Spleen (tissue), 11 donors: ENCODE data around the gene CACNA1D. TPM values are rescaled to one million over a fixed set of nuclear protein-coding genes. Genes with fewer than 3 reads are reported as not detected.

ENCODE experiments used
- DNase-seq: peaks from one replicate; pipeline ENCODE4 v3.0.0-alpha.2; 2020
- H3K27ac ChIP-seq, 8 donors: fragments of 200-600 bp; sonication (generic) in 7 of 8; 1 replicate in 4 of 8; 2 replicates in 4 of 8; pipeline versions ENCODE4 v1.5.0 to v1.8.0; 2016 to 2021; ENCODE audit warnings: inconsistent platforms in 4 of 8, mild to moderate bottlenecking in 4 of 8, moderate library complexity in 1 of 8
- H3K27me3 ChIP-seq, 7 donors: fragments of 200-600 bp; sonication (generic) in 6 of 7; replicated peaks in 1 of 7; 1 replicate in 4 of 7; 2 replicates in 3 of 7; pipeline versions ENCODE4 v1.5.0 to v1.8.0; 2016 to 2021; ENCODE audit warnings: inconsistent platforms in 3 of 7, mild to moderate bottlenecking in 1 of 7
- H3K36me3 ChIP-seq, 6 donors: fragments of 200-600 bp; sonication (generic) in 5 of 6; 1 replicate in 4 of 6; 2 replicates in 2 of 6; pipeline versions ENCODE4 v1.5.0 to v1.8.0; 2016 to 2021; ENCODE audit warnings: inconsistent platforms in 2 of 6
- H3K4me1 ChIP-seq, 6 donors: fragments of 200-600 bp; sonication (generic) in 5 of 6; 1 replicate in 3 of 6; 2 replicates in 3 of 6; pipeline versions ENCODE4 v1.5.0 to v1.8.0; 2016 to 2021; ENCODE audit warnings: inconsistent platforms in 3 of 6
- H3K4me3 ChIP-seq, 8 donors: fragments of 200-600 bp; sonication (generic) in 7 of 8; 1 replicate in 4 of 8; 2 replicates in 4 of 8; pipeline versions ENCODE4 v1.5.0 to v1.8.0; 2016 to 2021; ENCODE audit warnings: inconsistent platforms in 4 of 8, mild to moderate bottlenecking in 4 of 8, moderate library complexity in 2 of 8
- H3K9me3 ChIP-seq, 8 donors: fragments of 200-600 bp; sonication (generic) in 7 of 8; 1 replicate in 4 of 8; 2 replicates in 4 of 8; pipeline versions ENCODE4 v1.5.0 to v1.8.0; 2016 to 2021; ENCODE audit warnings: inconsistent platforms in 4 of 8
- POLR2A ChIP-seq, 3 donors: fragments of 450-650 bp; IDR thresholded peaks; one replicate each; pipeline ENCODE4 v1.5.1; 2017; ENCODE audit warnings: antibody characterized with exemption in 3 of 3, mild to moderate bottlenecking in 1 of 3
- POLR2AphosphoS5 ChIP-seq, 3 donors: sonication (generic); formaldehyde crosslinking; IDR thresholded peaks; one replicate each; pipeline ENCODE4 v1.5.1; 2017; ENCODE audit warnings: antibody characterized with exemption in 3 of 3
- WGBS, 5 donors: extraction: QIAGEN DNeasy Blood & Tissue Kit in 3 of 5; methylation state at CpG; one replicate each; pipeline versions ENCODE4 v1.1.5 to v1.1.7; 2013 to 2018; 5-methylcytosine and 5-hydroxymethylcytosine counted together
- intact Hi-C: fragments of 100-400 bp; cut with DNase I; formaldehyde crosslinking; loops from one replicate; pipeline ENCODE4 v1.15.0; 2023; ENCODE audit warnings: low total_unique reads
- polyA plus RNA-seq, 3 donors: library from polyadenylated mRNA; stranded (reverse); fragments of 200-250 nt; gene quantifications; one replicate each; pipeline ENCODE4 v1.2.1, GENCODE V29; 2013
- total RNA-seq, 7 donors: library from RNA; depleted of rRNA in 3 of 7; stranded (reverse); fragments of >200 nt in 3 of 7; fragmentation: NEBNext Ultra II Directional in 4 of 7; extraction: Animal tissue kit (Norgen Biotek cat#: 25700) in 4 of 7; gene quantifications; one replicate each; pipeline versions ENCODE4 v1.1.0 to v1.2.1, GENCODE V29; 2016 to 2021
- TF ChIP-seq, protein P1 (sequence below), 11 experiments: fragments of 200-600 bp in 7 of 11; fragments of 450-650 bp in 4 of 11; sonication (generic) in 4 of 11; IDR thresholded peaks in 8 of 11; conservative IDR thresholded peaks in 3 of 11; 1 replicate in 7 of 11; 2 replicates in 4 of 11; pipeline versions ENCODE4 v1.4.0 to v1.8.0; 2016 to 2021; ENCODE audit warnings: antibody characterized with exemption in 11 of 11, inconsistent platforms in 4 of 11, mild to moderate bottlenecking in 1 of 11
- donor health status: healthy with polysubstance abuse.
- donor health status: DM: no; HTN: no; CAD: no; lungs with moderate emphysema.
- donor health status: DM: no; HTN: no; CAD: no.
- donor health status: Bipolar disorder and iron deficiency.
- donor health status: healthy.
- donor health status: DM: no; HTN: no; CAD: no.
- donor health status: DM: yes; HTN: yes; CAD: no.

Gene CACNA1D
- total and polyA plus RNA-seq, 10 donors, result 0.55 to 89.3 (median 19.1) TPM

DNA sequence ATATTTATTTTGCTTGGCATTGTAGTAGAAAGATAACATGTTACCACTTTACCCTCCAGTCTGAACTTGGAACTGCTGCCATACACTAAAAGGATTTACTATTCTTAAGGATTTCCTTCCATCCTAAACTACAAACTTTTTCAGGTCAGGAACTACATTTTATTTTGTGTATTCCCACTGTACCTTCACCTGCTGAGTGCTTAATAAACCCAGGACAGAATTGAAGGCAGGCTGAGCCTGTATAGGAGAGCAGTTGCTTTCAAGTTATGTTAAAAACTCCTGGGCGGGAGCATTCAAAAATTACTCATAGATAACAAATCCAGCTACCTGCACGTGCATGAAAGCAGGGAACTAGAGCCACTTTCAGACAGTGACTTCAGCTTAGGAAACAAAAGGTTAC, 58.3 kb downstream of the CACNA1D start:
- WGBS, 5 donors, result 59 to 81% (median 76%) methylated on average over 2 of the region's 2 CpGs
- Histone ChIP-seq H3K27me3 (no peaks in the 10 kb centered on the region), H3K4me3 (no peak overlapping the region), H3K4me1 (no peaks in the 10 kb centered on the region), H3K9me3 (no peaks in the 10 kb centered on the region), H3K36me3 (no peaks in the 10 kb centered on the region), H3K27ac (no peak overlapping the region)
- intact Hi-C loops, result no loop called here
- TF ChIP-seq, protein P1, sequence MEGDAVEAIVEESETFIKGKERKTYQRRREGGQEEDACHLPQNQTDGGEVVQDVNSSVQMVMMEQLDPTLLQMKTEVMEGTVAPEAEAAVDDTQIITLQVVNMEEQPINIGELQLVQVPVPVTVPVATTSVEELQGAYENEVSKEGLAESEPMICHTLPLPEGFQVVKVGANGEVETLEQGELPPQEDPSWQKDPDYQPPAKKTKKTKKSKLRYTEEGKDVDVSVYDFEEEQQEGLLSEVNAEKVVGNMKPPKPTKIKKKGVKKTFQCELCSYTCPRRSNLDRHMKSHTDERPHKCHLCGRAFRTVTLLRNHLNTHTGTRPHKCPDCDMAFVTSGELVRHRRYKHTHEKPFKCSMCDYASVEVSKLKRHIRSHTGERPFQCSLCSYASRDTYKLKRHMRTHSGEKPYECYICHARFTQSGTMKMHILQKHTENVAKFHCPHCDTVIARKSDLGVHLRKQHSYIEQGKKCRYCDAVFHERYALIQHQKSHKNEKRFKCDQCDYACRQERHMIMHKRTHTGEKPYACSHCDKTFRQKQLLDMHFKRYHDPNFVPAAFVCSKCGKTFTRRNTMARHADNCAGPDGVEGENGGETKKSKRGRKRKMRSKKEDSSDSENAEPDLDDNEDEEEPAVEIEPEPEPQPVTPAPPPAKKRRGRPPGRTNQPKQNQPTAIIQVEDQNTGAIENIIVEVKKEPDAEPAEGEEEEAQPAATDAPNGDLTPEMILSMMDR (IDR thresholded peaks at IDR 0.05 in 8 of 11, conservative IDR thresholded peaks at IDR 0.05 in 3 of 11), result no peak
- TF ChIP-seq POLR2A (IDR thresholded peaks at IDR 0.05), result no peak
- TF ChIP-seq POLR2AphosphoS5 (IDR thresholded peaks at IDR 0.05), result no peak
- no peak for DNase-seq

DNA sequence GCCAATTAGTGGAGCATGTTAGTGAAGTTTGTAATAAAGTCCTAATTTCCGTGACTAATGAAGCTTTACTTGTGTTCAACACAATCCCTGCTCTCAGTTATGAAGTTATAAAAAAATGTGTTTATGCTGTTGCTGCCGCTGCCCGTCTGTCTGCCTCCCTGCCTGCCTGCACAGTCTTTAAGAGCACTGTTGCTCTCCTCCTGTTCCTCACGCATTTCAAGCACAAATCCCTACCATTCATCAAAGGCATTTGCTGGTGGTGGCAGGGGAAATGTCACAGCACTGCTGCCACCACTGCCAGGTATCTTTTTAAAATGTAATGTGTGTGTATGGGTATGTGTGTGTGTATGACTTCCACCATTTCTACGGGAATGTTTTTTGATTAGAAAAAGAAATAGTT, 58.8 kb downstream of the CACNA1D start:
- Histone ChIP-seq H3K4me1 (no peaks in the 10 kb centered on the region), H3K9me3 (peaks cover 0 to under 1% (median 0%) of the 10 kb centered on the region in 8 donors), H3K27ac (no peak overlapping the region), H3K4me3 (no peak overlapping the region), H3K36me3 (no peaks in the 10 kb centered on the region), H3K27me3 (no peaks in the 10 kb centered on the region)
- no peak for TF ChIP-seq POLR2A (IDR thresholded peaks at IDR 0.05)
- TF ChIP-seq POLR2AphosphoS5 (IDR thresholded peaks at IDR 0.05), result no peak
- TF ChIP-seq, protein P1 (IDR thresholded peaks at IDR 0.05 in 8 of 11, conservative IDR thresholded peaks at IDR 0.05 in 3 of 11), result no peak
- no peak for DNase-seq
- intact Hi-C loops, result no loop called here
- 76 to 82% (median 80%) methylated on average over 5 of the region's 5 CpGs for WGBS, 5 donors

DNA sequence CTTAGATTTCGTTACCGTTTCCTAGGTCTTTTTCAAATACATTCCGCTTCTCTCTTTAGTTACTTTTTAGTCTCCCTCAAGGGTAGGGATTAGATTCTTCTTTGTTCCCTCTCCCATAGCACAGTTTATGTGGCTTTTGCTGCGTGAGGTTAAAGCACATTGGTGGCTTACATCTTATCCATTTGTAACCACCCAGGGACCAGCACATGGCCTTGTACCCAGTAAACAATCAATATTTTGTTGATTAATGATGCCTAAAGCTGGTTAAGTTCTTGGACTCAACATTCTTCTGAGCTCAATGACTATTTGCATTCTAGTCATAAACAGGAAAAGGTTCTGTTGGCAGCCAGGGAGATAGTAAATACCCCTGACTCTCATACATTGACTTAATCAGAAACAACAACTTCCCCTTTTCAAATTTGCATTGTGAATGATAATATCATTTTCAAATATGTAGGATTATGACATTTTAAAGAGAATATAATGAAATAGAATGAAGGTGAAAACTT, 60.2 kb downstream of the CACNA1D start:
- no peak overlapping the region for H3K4me3 ChIP-seq
- intact Hi-C loops, result no loop called here
- no peak for DNase-seq
- whole genome bisulfite sequencing, 5 donors, result 83 to 92% (median 89%) methylated on average over 4 of the region's 4 CpGs
- no peaks in the 10 kb centered on the region for H3K27me3 ChIP-seq
- no peaks in the 10 kb centered on the region for H3K4me1 ChIP-seq
- peaks cover 0 to 15% (median 1%) of the 10 kb centered on the region in 8 donors for H3K9me3 ChIP-seq
- peak overlapping the region in 1 of 8 donors; percentile 18 for H3K27ac ChIP-seq
- H3K36me3 ChIP-seq, result no peaks in the 10 kb centered on the region
- no peak for TF ChIP-seq POLR2A (IDR thresholded peaks at IDR 0.05)
- TF ChIP-seq POLR2AphosphoS5 (IDR thresholded peaks at IDR 0.05), result no peak
- TF ChIP-seq, protein P1 (IDR thresholded peaks at IDR 0.05 in 8 of 11, conservative IDR thresholded peaks at IDR 0.05 in 3 of 11), result no peak

DNA sequence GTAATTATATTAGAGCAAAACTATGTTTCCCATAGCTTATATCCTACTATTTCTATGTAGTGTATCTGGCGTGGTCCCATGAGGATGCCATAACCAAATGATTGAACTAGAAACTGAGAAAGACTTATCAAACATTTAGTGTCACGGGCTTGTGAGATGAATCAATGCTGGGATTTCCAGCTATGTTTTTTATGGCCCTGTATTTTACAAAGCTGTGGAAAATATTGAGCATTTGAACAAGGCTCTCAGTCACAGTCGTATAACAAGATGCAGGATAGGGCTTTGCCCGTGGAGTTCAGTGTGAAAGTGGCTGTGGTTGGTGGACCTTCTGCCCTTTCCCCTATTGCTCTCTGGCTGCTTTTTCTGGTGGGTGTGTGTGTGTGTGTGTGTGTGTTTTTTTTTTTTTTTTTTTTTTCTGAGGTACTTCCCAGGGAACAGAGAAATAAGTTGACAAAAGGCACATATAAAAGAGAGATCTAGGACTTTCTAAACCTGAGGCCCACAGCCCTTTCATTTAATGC, 60.7 kb downstream of the CACNA1D start:
- H3K27me3 ChIP-seq, result no peaks in the 10 kb centered on the region
- peak overlapping the region in 1 of 8 donors; percentile 18 for H3K27ac ChIP-seq
- H3K4me3 ChIP-seq, result no peak overlapping the region
- WGBS, 5 donors, result 62 to 70% (median 68%) methylated on average over 4 of the region's 4 CpGs
- DNase-seq, result no peak
- H3K9me3 ChIP-seq, result peaks cover 0 to 17% (median 2%) of the 10 kb centered on the region in 8 donors
- no peaks in the 10 kb centered on the region for H3K36me3 ChIP-seq
- TF ChIP-seq, protein P1 (IDR thresholded peaks at IDR 0.05 in 8 of 11, conservative IDR thresholded peaks at IDR 0.05 in 3 of 11), result no peak
- TF ChIP-seq POLR2A (IDR thresholded peaks at IDR 0.05) (no peak), POLR2AphosphoS5 (IDR thresholded peaks at IDR 0.05) (no peak)
- no peaks in the 10 kb centered on the region for H3K4me1 ChIP-seq
- intact Hi-C loops, result no loop called here
